HG03108 (cell line): ENCODE measurements around the gene TNFRSF18.
"Not testable (repeated sequence)": the region's sequence is repeated elsewhere in the genome, so short reads cannot be mapped to it uniquely, and the experiment has no call there.

Experiments used
- ATAC-seq: cut with Tn5 transposase; IDR thresholded peaks from one replicate; pipeline ENCODE4 v1.9.1; 2021; ENCODE audit warnings: moderate library complexity; ENCODE audit not compliant: unreplicated experiment

TNFRSF18 gene

DNA sequence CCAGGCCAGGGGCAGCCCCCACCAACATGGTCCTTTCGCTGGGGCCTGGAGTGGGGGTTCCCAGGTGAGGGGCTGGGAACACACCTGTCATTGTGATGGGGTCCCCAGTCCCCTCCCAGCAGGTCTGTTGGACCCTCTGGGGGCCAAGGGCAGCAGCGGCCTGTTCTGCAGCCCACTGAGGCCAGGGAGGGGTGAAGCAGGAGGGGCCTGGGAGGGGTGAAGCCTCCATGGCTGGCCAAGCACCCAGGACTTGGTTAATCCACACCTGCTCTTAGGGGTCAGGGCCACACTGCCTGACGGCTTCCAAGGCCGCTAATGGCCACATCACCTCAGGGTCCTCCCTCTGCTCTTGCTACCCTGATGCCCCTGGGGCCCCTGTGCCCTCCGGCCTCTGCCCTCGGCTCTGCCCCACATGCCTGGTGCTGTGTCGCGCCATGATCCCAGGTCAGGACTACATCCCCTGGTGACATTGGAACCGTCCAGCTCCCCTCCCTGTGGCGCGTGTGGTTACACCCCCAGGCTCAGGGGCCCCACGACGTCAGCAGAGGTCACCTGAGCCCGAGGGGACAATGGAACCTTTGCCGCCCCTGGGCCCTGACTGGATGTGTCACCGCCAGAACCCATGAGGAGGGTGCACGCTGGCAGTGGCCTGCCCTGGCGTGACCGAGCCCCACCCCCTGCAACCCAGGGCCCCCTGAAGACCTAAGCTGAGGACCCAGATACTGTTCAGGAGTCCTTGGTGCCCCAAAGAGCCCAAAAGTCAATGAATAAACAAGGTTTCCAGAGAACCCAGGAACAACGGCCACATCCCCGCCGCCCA is 7.0 kb downstream of the TNFRSF18 start:
- ATAC-seq, result no peak

DNA sequence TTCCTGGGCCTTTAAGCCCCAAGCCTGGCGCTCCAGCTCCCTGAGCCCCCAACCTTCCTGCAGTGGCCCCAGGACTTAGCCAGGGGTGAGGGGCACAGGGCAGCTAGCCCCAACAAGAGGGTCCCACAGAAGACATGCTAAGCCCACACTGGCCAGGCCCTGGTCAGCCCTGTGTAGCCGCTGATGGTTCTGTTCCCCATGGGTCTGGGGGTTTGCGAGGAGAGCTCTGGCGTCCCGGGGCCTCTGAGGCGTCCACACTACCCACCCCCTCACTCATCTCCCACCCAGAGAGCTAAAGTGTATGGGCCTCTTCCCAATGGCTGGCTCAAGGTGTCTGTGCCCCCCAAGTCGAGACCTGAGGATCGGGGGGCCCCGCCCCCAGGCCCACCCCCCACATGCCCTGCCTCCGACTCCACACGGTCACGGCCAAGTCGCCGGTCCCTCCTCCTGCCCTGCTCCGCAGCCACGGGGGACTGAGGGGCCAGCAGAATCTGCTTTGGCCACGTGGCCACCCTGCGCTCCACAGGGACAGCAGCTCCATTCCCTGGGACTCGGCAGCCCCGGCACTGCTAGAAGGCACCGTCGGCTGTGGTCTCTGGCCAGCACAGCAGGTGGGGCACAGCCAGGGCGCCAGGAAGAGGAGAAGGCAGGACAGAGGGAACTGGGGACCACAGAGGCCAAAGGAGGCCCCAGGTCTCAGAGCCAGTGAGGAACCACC is 7.8 kb downstream of the TNFRSF18 start:
- ATAC-seq, result no peak

DNA sequence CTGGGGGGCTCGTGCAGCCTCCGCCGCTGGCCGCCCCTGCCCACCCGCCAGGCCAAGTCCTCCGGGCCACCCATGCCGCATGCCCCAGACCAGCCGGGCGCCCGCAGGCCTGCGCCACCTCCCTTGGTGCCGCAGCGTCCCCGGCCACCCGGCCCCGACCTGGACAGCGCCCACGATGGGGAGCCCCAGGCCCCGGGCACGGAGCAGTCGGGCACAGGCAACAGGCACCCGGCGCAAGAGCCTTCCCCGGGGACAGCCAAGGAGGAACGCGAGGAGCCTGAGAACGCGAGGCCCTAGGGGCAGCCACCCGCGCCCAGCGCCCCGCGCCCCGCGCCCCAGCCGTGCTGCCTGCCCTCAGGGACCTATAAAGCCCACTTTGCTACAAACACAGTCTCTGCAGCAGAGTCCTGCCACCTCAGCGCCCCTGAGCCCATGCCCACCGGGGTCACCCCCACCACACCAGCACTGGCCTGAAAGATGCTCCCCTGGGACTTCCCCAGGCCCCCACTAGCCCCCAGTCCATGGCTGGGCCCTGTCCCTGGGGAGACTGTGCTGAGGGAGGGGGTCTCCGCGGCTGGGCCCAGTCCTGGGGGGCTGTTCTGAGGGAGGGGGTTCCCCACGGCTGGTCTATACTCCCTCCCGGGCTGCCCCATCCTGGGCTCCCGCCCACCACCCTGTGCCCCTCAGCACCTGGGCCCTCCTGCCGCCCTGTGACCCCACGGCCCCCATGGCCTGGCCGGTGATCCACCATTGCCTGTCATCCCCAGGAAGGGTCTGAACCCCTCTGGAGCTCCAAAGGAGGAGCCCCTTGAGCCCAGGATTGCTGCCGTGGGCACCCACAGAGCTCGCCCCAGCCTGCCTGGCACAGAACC is 8.6 kb downstream of the TNFRSF18 start:
- no peak for ATAC-seq

DNA sequence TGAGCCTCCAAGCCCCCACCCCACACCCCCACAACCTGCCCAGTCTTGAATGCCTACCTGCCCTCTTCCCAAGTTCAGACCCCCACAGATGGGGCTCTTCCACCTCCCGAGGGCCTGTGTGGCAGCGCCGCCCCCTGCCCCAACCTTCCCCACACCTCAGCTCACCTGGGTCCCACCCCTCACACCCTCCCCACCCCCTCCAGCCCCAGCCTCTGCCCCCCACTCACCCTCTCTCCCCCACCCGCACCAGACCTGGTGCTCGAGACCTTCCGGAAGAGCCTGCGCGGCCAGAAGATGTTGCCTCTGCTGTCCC is 9.2 kb downstream of the TNFRSF18 start:
- ATAC-seq, result no peak

DNA sequence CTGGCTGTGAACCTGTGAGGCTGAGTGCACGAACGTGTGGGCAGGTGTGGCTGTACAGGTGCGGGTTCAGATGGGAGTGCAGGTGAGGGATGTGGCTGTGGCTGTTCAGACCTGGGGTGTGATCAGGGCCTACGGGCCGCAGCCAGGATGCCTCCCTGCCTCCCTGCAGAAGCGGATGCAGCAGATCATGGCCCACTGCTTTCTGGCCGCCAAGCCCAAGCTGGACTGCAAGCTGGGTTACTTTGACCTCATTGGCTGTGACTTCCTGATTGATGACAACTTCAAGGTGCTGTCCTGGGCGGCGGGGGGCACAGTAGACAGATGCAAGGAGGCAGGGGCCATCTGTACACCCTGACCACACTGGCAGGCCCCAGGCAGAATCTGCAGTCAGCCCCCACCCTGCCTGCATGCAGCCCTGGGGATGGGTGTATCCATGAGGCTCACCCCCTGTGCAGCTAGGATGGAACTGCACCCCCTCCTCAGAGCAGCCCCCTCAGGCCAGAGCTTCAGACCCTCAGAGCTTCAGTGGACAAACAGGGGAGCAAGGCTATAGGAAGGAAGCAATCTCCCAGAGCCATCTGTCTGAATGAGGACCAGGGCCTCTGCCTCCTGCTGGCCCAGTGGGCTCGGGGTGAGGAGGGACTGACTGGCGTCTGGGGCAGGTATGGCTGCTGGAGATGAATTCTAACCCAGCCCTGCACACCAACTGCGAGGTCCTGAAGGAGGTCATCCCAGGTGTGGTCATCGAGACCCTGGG is 9.8 kb downstream of the TNFRSF18 start:
- ATAC-seq, result no peak

DNA sequence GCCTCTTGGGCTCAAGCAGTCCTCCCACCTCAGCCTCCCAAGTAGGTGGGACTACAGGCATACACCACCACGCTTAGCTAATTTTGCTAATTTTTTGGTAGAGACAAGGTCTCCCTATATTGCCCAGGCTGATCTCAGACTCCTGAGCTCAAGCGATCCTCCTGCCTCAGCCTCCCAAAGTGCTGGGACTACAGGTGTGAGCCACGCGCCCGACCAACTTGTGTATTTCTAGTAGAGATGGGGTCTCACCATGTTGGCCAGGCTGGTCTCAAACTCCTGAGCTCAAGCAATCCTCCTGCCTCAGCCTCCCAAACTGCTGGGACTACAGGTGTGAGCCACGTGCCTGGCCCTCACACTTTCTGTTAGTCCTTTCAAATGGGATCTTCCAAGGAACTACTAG is 10.7 kb downstream of the TNFRSF18 start:
- ATAC-seq, result not testable (repeated sequence)

DNA sequence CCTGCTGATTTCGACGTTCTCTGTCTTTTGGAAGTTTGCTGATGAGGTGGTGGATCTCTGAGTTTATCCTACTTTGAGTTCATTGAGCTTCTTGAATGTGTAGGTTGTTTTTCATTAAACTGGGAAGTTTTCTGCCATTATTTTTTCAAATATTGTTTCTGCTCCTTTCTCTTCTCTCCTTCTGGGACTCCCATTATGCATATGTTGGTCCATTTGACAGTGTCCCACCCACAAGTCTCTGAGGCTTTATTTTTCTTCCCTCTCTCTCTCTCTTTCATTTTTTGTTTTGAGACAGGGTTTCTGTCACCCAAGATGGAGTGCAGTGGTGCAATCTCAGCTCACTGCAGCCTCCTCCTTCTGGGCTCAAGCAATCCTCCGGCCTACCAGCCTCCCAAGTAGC is 11.7 kb downstream of the TNFRSF18 start:
- ATAC-seq, result no peak

DNA sequence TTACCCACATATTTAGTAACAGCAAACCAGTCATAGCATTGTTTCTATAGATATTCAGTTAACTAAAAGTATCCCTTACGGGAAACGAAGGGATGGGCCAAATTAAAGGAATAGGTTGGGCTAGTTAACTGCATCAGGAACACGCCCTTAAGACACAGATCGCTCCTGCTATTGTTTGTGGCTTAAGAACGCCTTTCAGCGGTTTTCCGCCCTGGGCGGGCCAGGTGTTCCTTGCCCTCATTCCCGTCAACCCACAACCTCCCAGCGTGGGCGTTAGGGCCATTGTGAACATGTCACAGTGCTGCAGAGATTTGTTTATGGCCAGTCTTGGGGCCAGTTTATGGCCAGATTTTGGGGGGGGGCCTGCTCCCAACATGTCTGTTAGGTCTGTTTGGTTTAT is 14.7 kb downstream of the TNFRSF18 start:
- ATAC-seq, result no peak

DNA sequence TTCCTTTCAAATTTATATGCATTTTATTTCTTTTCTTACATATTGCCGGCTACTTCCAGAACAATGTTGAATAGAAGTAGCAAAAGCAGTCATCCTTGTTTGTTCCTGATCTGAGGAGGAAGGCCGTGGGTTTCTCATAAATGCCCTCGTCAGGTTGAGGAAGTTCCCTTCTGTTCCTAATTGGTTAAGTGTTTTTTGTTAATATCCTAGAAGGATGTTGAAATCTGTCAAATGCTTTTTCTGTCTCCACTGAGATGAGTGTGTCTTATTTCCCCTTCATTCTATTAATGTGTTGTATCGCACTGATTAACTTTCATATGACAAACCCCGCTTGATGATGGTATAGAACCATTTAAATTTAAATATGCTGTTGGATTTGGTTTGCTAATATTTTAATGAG is 17.3 kb downstream of the TNFRSF18 start:
- ATAC-seq, result no peak

DNA sequence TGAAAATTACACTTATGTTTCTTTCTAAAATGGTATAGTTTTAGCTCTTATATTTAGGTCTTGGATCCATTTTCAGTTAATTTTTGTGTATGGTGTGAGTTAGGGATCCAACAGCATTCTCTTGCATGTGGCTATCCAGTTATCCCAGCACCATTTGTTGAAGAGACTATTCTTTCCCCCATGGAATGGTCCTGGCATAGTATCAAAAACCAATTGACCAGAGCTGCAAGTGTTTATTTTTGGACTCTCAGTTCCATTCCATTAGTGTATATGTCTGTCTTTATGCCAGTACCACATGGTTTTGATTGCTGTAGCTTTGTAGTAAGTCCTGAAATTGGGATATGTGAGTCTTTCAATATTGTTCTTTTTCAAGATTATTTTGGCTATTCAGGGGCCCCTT is 18.5 kb downstream of the TNFRSF18 start:
- no peak for ATAC-seq

DNA sequence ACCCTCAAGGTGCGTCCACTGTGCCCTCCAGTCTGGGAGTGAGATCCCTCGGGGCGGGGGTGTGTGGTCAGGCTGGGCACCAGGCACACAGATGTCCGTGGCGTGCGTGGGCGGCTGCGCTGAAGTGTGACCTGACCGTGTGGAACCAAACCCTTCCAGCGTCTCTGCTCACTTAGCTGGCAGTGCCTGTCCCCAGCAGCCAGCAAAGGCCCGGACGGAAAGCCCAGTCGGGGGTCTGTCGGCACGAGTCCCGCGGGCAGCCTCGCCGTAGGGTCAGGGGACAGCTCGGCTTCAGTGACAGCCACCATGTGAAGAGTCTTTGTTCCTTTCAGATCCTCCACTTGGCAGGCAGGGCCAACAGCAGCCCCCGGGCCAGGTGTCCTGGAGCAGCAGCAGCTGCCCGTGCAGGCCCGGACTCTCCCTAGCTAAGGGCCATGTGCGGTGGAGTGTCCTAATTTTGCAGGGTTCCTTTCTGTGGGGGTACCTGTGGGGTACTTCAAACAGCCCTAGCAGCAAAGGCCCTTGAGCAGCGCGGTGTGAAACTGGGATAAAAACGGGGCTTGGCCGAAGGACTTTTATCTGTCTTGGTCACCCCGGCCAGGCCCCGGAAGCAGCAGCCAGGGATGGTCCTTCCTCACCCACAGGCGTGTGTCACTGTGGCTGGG is 21.2 kb downstream of the TNFRSF18 start:
- no peak for ATAC-seq

DNA sequence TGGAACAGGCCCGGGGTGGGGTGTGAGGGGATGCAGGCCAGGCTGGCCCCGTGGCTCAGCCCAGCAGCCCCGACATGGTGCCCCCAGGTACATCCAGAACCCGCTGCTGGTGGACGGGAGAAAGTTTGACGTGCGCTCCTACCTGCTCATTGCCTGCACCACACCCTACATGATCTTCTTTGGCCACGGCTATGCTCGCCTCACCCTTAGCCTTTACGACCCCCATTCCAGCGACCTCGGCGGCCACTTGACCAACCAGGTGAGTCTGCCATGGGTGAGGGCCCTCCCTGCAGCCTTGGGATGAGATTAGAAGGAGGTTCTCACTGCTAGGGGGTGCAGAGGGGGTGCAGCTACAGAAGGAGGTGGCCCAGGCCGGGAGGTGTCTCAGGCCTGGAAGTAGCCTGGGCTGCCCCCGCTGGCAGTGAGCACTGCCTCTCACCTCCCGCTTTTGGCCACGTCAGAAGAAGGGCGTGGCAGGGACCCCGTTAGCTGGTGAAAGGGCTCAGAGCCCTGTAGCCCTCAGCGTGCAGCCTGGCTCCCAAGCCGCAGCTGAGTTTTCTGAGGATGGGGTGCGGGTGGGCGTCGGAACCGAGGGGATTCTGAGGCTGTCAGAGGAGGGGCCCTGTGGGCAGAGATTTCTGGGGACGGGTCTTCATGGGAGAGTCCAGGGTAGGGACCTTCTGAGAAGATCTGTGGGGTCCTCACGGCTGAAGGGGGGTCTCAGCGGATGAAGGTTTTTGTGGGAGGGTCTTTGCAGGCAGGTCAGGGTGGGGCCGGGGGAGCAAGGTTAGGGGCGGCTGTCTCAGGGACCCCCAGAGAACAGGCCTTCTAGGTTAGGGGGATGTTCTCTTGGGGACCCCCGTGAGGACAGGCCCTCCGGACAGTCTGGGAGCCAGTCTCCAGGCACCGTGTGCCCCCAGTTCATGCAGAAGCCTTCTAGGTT is 22.3 kb downstream of the TNFRSF18 start:
- no peak for ATAC-seq

DNA sequence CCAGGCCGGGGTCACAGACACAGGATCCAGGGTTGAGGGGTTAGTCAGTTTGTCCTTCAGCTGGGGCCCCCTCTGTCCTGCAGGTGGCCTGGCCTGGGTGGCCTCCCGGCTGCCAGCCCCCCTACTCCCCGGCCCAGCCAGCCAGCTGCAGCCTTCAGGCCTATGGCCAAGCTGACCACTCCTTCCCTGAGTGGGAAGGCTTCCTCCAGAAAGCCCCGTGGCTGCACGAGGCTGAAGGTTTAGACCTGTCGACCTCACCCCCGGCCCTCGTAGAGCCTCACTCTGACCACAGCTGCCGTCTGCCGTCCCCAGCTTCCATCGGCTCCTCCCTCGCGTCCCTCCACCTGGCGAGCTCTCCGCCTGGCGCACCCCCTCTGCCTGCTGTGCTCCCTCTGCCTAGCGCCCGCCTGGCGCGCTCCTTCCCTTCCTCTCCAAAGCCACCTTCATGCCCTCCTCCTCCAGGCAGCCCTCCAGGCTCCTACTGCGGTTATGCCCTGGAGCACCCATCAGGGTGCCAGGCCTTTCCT is 23.1 kb downstream of the TNFRSF18 start:
- ATAC-seq, result no peak

DNA sequence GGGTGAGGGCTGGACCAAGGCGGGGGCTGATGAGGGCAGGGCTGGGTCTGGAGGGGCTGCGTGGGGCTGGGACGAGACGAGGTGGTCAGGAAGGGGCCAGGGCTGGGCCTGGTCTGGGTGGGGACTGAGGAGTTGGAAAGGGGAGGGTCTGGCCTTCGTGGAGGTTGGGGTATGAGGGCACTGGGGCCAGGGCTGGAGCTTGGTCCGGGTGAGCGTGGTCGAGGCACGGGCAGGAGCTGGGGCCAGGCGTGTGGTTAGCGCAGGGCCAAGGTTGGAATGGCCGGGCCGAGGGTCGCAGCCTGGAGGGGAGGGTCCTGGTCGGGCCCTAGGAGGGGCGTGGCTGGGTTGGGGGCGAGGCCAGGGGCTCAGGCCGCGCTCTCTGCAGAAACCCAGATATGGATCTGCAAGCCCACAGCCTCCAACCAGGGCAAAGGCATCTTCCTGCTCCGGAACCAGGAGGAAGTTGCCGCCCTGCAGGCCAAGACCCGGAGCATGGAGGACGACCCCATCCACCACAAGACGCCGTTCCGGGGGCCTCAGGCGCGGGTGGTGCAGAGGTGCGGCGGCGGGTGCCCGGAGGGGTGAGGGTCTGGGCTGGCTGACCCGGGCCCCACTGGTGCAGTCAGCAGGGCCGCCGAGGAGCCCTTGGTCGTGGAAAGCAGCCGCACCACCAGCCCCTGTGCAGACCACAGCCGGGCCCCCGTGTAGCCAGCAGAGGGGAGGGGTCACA is 23.7 kb downstream of the TNFRSF18 start:
- ATAC-seq, result no peak

DNA sequence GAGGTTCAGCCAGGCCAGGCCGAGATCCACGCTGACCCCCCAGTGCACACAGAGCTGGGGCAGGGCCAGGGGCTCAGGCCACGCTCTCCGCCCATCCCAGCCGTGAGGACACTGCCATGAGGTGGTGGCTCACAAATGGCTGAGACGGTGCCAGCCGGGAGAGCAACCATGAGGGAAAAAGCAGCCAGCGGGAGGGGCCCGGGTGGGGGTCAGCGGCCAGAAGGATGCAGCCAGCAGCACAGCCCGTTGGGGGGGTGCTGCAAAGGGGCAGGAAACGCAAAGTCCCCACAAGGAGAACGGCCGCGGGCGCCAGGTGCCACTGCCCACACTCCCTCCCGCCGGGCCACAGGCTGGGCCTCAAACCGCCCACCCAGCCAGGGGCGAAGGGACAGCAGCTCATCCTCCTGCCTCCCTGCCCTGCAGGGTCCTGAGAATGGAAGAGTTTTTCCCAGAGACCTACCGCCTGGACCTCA is 24.4 kb downstream of the TNFRSF18 start:
- ATAC-seq, result no peak

DNA sequence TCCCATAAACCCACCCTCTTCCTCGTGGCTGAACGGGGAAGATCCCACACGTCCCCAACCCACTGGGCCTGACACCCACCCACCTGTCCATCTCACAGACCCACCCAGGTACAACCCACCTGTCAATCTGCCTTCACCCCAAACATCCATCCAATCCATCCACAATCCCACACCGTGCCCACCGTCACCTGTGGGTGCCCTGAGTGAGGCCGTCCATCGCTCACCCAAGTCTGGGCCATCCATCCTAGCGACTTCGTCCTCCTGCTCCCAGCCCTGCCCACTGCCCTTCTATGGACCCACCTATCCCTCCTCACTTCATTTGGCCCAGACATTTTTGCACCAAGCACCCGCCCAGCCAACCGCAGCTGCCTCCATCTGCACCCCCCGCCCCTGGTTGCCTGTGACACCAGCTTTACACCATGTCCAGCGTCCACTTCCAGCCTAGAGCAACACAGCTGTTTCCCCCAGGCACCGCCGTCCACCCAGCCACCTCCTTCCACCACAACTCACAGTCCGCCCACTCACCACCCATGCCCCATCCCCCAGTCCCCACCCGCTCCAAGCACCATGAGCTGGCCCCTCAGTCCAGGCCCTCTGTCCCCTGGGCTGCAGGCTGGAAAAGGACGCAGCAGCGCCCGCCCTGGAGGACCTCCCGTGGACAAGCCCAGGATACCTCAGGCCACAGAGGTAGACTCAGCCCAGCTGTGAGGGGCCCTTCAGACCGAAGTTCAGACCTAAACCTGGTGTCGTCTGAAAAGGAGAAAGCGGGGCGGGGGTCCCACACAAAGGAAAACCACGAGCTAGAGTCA is 25.1 kb downstream of the TNFRSF18 start:
- ATAC-seq, result no peak
